Activated naive CD4-positive, alpha-beta T cell treated with anti-CD3 and anti-CD28 coated beads, Interleukin-2, amount 50 U/mL, for 16 hours (primary cell): ENCODE results near the gene NUDT3.
"Not testable (repeated sequence)": the region's sequence is repeated elsewhere in the genome, so short reads cannot be mapped to it uniquely, and the experiment has no call there.

Experiments
- DNase-seq: peaks from one replicate; pipeline ENCODE4 v3.0.0-alpha.2; 2020

NUDT3 gene

GRCh38 chr6:34248727-34249468 is 143.6 kb downstream of the NUDT3 start, which contains the start of gene SMIM29:
SMIM29 (minus strand) TSS chr6:34249006; CDS start chr6:34247791, 1,215 bp downstream.
- peak; percentile 95 for DNase-seq

GRCh38 chr6:34248198-34248726 is 144.2 kb downstream of the NUDT3 start:
- peak; percentile 43 for DNase-seq

- no peak for DNase-seq
Observed at GRCh38 chr6:34247481-34248197, 144.8 kb downstream of the NUDT3 start.

- peak; percentile 61 for DNase-seq
Observed at GRCh38 chr6:34246563-34247391, 145.7 kb downstream of the NUDT3 start.

GRCh38 chr6:34246249-34246562 is 146.3 kb downstream of the NUDT3 start:
- no peak for DNase-seq

- DNase-seq: not testable (repeated sequence)
Observed at GRCh38 chr6:34245761-34246140, 146.7 kb downstream of the NUDT3 start.

GRCh38 chr6:34245032-34245760 is 147.3 kb downstream of the NUDT3 start:
- not testable (repeated sequence) for DNase-seq

- peak; percentile 72 for DNase-seq
Observed at GRCh38 chr6:34243901-34244884, 148.3 kb downstream of the NUDT3 start.

GRCh38 chr6:34243131-34243771 is 149.2 kb downstream of the NUDT3 start:
- no peak for DNase-seq

- no peak for DNase-seq
Observed at GRCh38 chr6:34242252-34243130, 150.0 kb downstream of the NUDT3 start.

GRCh38 chr6:34241351-34242215 is 150.9 kb downstream of the NUDT3 start:
- DNase-seq: no peak

- DNase-seq: no peak
Observed at GRCh38 chr6:34240329-34241248, 151.9 kb downstream of the NUDT3 start.

- DNase-seq: no peak
Observed at GRCh38 chr6:34239893-34240292, 152.6 kb downstream of the NUDT3 start.

GRCh38 chr6:34239500-34239825 is 153.0 kb downstream of the NUDT3 start:
- no peak for DNase-seq

- no peak for DNase-seq
Observed at GRCh38 chr6:34238585-34239499, 153.6 kb downstream of the NUDT3 start.
